Measurements from ENCODE around the gene TRIO.

GRCh38 chr5:14266171-14266570, 123.0 kb downstream of the TRIO start:
- TF ChIP-seq RARB (CRISPR knock-in tag; IDR thresholded peaks at IDR 0.05) (no peak), ARNTL (CRISPR knock-in tag; IDR thresholded peaks at IDR 0.05; ENCODE audit: borderline replicate concordance, low read depth) (no peak), PATZ1 (CRISPR knock-in tag; IDR thresholded peaks at IDR 0.05; ENCODE audit: borderline replicate concordance) (no peak), TCF4 (CRISPR knock-in tag; IDR thresholded peaks at IDR 0.05; ENCODE audit: borderline replicate concordance) (no peak), GLIS3 (CRISPR knock-in tag; IDR thresholded peaks at IDR 0.05) (no peak)
